Liver (tissue), 9 donors: ENCODE data around the gene PRKCD. TPM values are rescaled to one million over a fixed set of nuclear protein-coding genes. Genes with fewer than 3 reads are reported as not detected.

Experiments used
- DNase-seq: peaks from one replicate; pipeline ENCODE4 v3.0.0-alpha.2; 2017; ENCODE audit warnings: low spot score
- H3K27ac ChIP-seq, 2 donors: one replicate each; pipeline ENCODE4 v1.7.0; 2013; ENCODE audit warnings: inconsistent platforms in 2 of 2, low read length in 2 of 2, control low read depth in 1 of 2, low read depth in 1 of 2, mild to moderate bottlenecking in 1 of 2
- H3K27me3 ChIP-seq, 4 donors: one replicate each; pipeline versions ENCODE4 v1.6.1 to v1.7.0; 2013; ENCODE audit warnings: low read length in 3 of 4, inconsistent platforms in 1 of 4, mild to moderate bottlenecking in 1 of 4, moderate library complexity in 1 of 4; ENCODE audit not compliant: control insufficient read depth in 4 of 4, insufficient read depth in 4 of 4
- H3K36me3 ChIP-seq, 4 donors: one replicate each; pipeline versions ENCODE4 v1.6.1 to v1.7.0; 2013; ENCODE audit warnings: low read length in 3 of 4, mild to moderate bottlenecking in 3 of 4, low read depth in 1 of 4, moderate library complexity in 1 of 4; ENCODE audit not compliant: control insufficient read depth in 4 of 4, insufficient read depth in 3 of 4
- H3K4me1 ChIP-seq, 4 donors: one replicate each; pipeline versions ENCODE4 v1.6.1 to v1.7.0; 2013; ENCODE audit warnings: low read length in 3 of 4, mild to moderate bottlenecking in 3 of 4, moderate library complexity in 1 of 4; ENCODE audit not compliant: control insufficient read depth in 4 of 4, insufficient read depth in 4 of 4
- H3K4me3 ChIP-seq, 3 donors: one replicate each; pipeline versions ENCODE4 v1.6.1 to v1.7.0; 2013; ENCODE audit warnings: low read length in 3 of 3, control low read depth in 1 of 3, low read depth in 1 of 3, mild to moderate bottlenecking in 1 of 3
- H3K9ac ChIP-seq, 2 donors: one replicate each; pipeline ENCODE4 v1.7.0; 2013; ENCODE audit warnings: low read length in 2 of 2, mild to moderate bottlenecking in 2 of 2, moderate library complexity in 2 of 2, control low read depth in 1 of 2, low read depth in 1 of 2
- H3K9me3 ChIP-seq, 4 donors: one replicate each; pipeline versions ENCODE4 v1.6.1 to v1.7.0; 2013; ENCODE audit warnings: low read length in 3 of 4; ENCODE audit not compliant: control insufficient read depth in 4 of 4
- ATF3 ChIP-seq: IDR thresholded peaks from 2 replicates; pipeline ENCODE4 v1.6.1; 2016; ENCODE audit warnings: antibody characterized with exemption
- CTCF ChIP-seq: fragments of 150-350 bp; IDR thresholded peaks from 2 replicates; pipeline ENCODE4 v1.5.1; 2017; ENCODE audit warnings: improper control_type of control experiment, low read depth, low read length; ENCODE audit not compliant: missing input control
- EGR1 ChIP-seq, 2 donors: IDR thresholded peaks; 2 replicates each; pipeline ENCODE4 v1.6.1; 2016 to 2018; ENCODE audit warnings: antibody characterized with exemption in 2 of 2, low read depth in 2 of 2
- FOXA1 ChIP-seq: IDR thresholded peaks from 2 replicates; pipeline ENCODE4 v1.6.1; 2016; ENCODE audit warnings: antibody characterized with exemption
- FOXA2 ChIP-seq: IDR thresholded peaks from 2 replicates; pipeline ENCODE4 v1.6.1; 2016; ENCODE audit warnings: antibody characterized with exemption
- GABPA ChIP-seq, 2 donors: IDR thresholded peaks in 1 of 2; conservative IDR thresholded peaks in 1 of 2; 2 replicates each; pipeline ENCODE4 v1.6.1; 2016; ENCODE audit warnings: antibody characterized with exemption in 2 of 2, mild to moderate bottlenecking in 1 of 2, moderate library complexity in 1 of 2
- HNF4A ChIP-seq, 2 donors: conservative IDR thresholded peaks; 2 replicates each; pipeline ENCODE4 v1.6.1; 2016; ENCODE audit warnings: antibody characterized with exemption in 2 of 2, mild to moderate bottlenecking in 2 of 2
- HNF4G ChIP-seq: IDR thresholded peaks from 2 replicates; pipeline ENCODE4 v1.6.1; 2016; ENCODE audit warnings: antibody characterized with exemption
- JUND ChIP-seq, 2 donors: IDR thresholded peaks; 2 replicates each; pipeline ENCODE4 v1.6.1; 2016; ENCODE audit warnings: antibody characterized with exemption in 2 of 2
- RAD21 ChIP-seq, 2 donors: IDR thresholded peaks; 2 replicates each; pipeline ENCODE4 v1.6.1; 2016; ENCODE audit warnings: antibody characterized with exemption in 2 of 2, mild to moderate bottlenecking in 2 of 2
- REST ChIP-seq: IDR thresholded peaks from 2 replicates; pipeline ENCODE4 v1.6.1; 2016; ENCODE audit warnings: antibody characterized with exemption, mild to moderate bottlenecking
- RXRA ChIP-seq, 2 donors: IDR thresholded peaks; 2 replicates each; pipeline ENCODE4 v1.6.1; 2017 to 2018; ENCODE audit warnings: antibody characterized with exemption in 2 of 2, mild to moderate bottlenecking in 1 of 2
- TAF1 ChIP-seq: conservative IDR thresholded peaks from 2 replicates; pipeline ENCODE4 v1.6.1; 2016; ENCODE audit warnings: antibody characterized with exemption, mild to moderate bottlenecking
- YY1 ChIP-seq: IDR thresholded peaks from 2 replicates; pipeline ENCODE4 v1.6.1; 2016; ENCODE audit warnings: antibody characterized with exemption, mild to moderate bottlenecking
- WGBS: extraction: QIAGEN DNeasy Blood & Tissue Kit; methylation state at CpG from one replicate; pipeline ENCODE4 v1.1.7; 2013; 5-methylcytosine and 5-hydroxymethylcytosine counted together
- polyA plus RNA-seq, 2 donors: library from polyadenylated mRNA; stranded (reverse) in 1 of 2; unstranded in 1 of 2; fragments of 200-250 nt in 1 of 2; fragments of >200 nt in 1 of 2; fragmentation: Nextera tagmentation in 1 of 2; extraction: Ambion mirVana in 1 of 2; gene quantifications; one replicate each; pipeline versions ENCODE4 v1.2.1 to v1.2.3, GENCODE V29; 2013 to 2015
- total RNA-seq, 2 donors: library from RNA; depleted of rRNA; stranded (reverse); fragments of >200 nt; gene quantifications; one replicate each; pipeline ENCODE4 v1.2.3, GENCODE V29; 2014
- TF ChIP-seq, protein P1 (sequence below): IDR thresholded peaks from 2 replicates; pipeline ENCODE4 v1.6.1; 2016; ENCODE audit warnings: antibody characterized with exemption
- donor health status: healthy.
- donor health status: healthy.
- donor health status: healthy.
- donor health status: healthy.
- donor health status: healthy.

PRKCD gene
- total and polyA plus RNA-seq, 4 donors, result 3.1 to 7.3 (median 3.4) TPM

DNA sequence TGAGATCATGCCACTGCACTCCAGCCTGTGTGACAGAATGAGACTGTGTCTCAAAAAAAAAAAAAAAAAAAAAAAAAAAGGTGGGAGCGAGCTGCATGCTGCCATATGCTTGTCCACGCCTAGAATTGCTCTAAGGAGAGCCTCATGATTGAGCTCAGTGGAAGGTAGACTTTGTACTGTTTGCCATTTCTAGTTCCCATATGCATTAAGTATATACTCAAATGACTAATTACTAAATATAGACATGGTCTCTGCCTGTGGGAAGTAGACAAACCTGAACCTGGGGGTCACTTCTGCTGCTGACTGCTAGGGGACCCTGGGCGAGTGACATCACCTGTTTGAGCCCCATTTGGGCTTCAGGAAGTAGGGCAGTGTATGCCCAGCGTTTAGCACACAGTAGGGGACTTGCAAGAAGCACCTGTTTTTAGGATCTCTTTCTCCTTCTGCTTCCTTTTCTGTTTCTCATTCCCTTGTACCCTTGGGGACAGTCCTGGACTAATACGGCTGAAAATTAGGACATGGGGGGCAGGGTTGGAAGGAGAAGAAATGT lies 27.2 kb downstream of the PRKCD start:
- peaks cover 0 to 22% (median 7%) of the 10 kb centered on the region in 4 donors for H3K36me3 ChIP-seq
- DNase-seq, result no peak
- no peak overlapping the region for H3K9ac ChIP-seq
- no peak overlapping the region for H3K4me3 ChIP-seq
- TF ChIP-seq REST (no peak), RXRA (IDR thresholded peaks at IDR 0.05) (no peak), GABPA (IDR thresholded peaks at IDR 0.05 in 1 of 2, conservative IDR thresholded peaks at IDR 0.05 in 1 of 2) (no peak), HNF4A (conservative IDR thresholded peaks at IDR 0.05) (no peak), JUND (IDR thresholded peaks at IDR 0.05) (no peak), FOXA2 (no peak), YY1 (no peak), FOXA1 (no peak), EGR1 (IDR thresholded peaks at IDR 0.05; ENCODE audit: low read depth in 2 of 2) (no peak), ATF3 (no peak), RAD21 (IDR thresholded peaks at IDR 0.05) (no peak), HNF4G (no peak), TAF1 (no peak), CTCF (no peak)
- TF ChIP-seq, protein P1, sequence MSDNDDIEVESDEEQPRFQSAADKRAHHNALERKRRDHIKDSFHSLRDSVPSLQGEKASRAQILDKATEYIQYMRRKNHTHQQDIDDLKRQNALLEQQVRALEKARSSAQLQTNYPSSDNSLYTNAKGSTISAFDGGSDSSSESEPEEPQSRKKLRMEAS, result no peak
- H3K4me1 ChIP-seq, result peaks cover 0 to 2% (median 0%) of the 10 kb centered on the region in 4 donors
- H3K27me3 ChIP-seq, result no peaks in the 10 kb centered on the region
- H3K9me3 ChIP-seq, result no peaks in the 10 kb centered on the region
- no peak overlapping the region for H3K27ac ChIP-seq
- WGBS, result 87% methylated on average over 5 of the region's 5 CpGs

GRCh38 chr3:53188720-53189119 lies 27.7 kb downstream of the PRKCD start:
- no peak overlapping the region for H3K4me3 ChIP-seq
- H3K36me3 ChIP-seq, result peaks cover 0 to 17% (median 7%) of the 10 kb centered on the region in 4 donors
- H3K4me1 ChIP-seq, result peaks cover 0 to 2% (median 0%) of the 10 kb centered on the region in 4 donors
- H3K27me3 ChIP-seq, result no peaks in the 10 kb centered on the region
- H3K9me3 ChIP-seq, result no peaks in the 10 kb centered on the region
- no peak overlapping the region for H3K9ac ChIP-seq
- H3K27ac ChIP-seq, result no peak overlapping the region
- DNase-seq, result no peak
- no peak for TF ChIP-seq RXRA (IDR thresholded peaks at IDR 0.05)
- no peak for TF ChIP-seq EGR1 (IDR thresholded peaks at IDR 0.05; ENCODE audit: low read depth in 2 of 2)
- WGBS, result 97% methylated on average over 13 of the region's 13 CpGs
